GM03348 (cell line): ENCODE results near the gene CIB2.
A peak's percentile ranks its signal among the peaks of the same experiment; 100 is the strongest.
"Not testable (repeated sequence)": the region's sequence is repeated elsewhere in the genome, so short reads cannot be mapped to it uniquely, and the experiment has no call there.

ENCODE experiments used
- DNase-seq: peaks from one replicate; pipeline ENCODE4 v3.0.0; 2012; ENCODE audit warnings: low spot score

Gene CIB2

GRCh38 chr15:78131295-78132061, at the start of gene CIB2:
TSS of gene CIB2 (minus strand) at chr15:78131445. CDS start at chr15:78131215, 230 bp downstream.
- DNase-seq: peak; percentile 96

GRCh38 chr15:78179906-78180305, 48.7 kb upstream of the CIB2 start:
- no peak for DNase-seq

- no peak for DNase-seq
Measured at GRCh38 chr15:78179286-78179840, 48.1 kb upstream of the CIB2 start.

GRCh38 chr15:78178064-78178463, 46.8 kb upstream of the CIB2 start:
- no peak for DNase-seq

DNA sequence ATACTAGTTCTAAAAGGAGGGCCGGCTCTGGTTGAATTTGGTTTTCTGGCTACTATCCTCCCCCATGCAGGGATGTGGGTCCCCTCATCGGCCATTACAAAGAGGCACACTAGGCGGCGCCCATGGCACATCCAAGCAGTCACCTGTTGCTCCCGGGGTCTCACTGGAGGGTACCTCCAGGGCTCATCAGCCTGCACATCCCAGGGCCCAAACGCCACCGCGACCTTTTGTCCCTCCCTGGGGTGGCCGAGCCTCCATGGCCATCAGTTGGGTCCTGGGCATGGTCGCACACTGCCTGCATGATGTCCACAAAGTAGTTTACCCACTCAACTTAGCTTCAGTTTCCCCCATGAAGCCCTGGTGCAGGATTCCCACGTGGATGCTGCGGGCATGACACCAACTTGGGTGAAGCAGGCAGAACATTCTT, 46.2 kb upstream of the CIB2 start:
- peak; percentile 66 for DNase-seq

DNA sequence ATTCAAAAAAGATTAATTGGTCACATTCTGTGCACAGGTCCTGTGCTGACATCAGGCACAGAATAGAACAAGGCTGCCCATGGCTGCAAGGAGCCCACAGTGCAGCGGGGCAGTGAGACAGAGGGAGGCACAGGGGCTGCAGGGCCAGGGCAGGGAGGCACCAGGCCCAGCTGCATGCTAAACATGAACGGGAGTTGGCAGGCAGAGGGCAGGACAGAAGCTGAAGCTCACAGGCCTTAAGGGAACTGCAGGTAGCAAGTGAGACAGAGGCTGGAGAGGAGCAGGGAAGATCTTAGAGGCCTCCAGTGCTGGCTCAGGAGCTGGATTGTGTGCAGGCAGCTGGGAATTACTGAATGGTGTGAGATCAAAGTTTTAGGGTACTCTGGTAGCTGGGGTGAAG, 44.1 kb upstream of the CIB2 start:
- no peak for DNase-seq

- DNase-seq: no peak
Measured at GRCh38 chr15:78174401-78174800, 43.2 kb upstream of the CIB2 start.

- DNase-seq: no peak
Measured at GRCh38 chr15:78171864-78172472, 40.7 kb upstream of the CIB2 start.

GRCh38 chr15:78170848-78171773, 39.9 kb upstream of the CIB2 start:
- no peak for DNase-seq

DNA sequence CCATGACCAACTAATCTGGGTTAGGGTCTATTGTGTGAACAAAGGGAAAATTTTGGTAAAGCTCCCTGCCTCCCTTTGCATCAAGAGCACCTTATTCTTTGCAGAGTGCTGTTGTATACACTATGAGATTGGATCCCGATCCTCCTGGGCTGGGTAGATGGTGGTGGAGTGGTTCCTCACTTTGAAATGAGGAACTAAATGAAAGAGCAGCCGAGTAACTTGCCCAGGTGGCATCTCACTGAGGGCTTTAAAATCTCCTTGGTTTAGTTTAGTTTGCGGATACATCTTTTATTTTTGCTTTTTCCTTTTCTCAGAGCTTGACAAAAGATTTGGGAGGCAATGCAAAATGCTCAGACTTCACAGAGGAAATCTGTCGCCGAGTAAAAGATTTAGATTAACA, 37.4 kb upstream of the CIB2 start:
- DNase-seq: no peak

DNA sequence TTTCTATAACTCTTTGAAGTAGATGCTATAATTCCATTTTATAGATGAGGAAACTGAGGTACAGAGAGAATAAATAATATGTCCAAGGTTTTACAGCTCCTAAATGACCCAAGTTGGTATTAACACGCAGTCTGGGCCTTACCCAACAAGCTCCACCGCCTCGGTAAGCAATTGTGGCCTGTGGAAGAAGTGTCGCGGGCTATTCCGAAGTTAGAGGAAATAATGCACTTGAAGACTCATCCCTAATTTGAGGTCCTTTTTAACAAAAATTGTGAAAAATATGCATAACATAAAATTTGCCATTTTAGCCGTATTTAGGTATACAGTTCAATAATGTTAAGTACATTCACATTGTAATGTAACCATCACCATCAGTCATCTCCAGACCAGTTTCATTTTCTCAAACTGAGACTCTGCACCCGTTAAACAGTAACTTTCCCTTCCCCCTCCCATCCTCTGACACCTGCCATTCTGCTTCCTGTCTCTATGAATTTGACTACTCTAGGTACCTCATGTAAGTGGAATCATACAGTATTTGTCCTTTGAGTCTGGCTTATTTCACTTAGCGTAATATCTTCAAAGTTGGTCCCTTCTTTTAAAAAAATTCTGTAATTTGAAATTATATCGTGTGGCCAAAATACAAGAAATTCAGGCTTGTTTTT, 36.1 kb upstream of the CIB2 start:
- DNase-seq: no peak

GRCh38 chr15:78164010-78164409, 32.8 kb upstream of the CIB2 start:
- no peak for DNase-seq

DNA sequence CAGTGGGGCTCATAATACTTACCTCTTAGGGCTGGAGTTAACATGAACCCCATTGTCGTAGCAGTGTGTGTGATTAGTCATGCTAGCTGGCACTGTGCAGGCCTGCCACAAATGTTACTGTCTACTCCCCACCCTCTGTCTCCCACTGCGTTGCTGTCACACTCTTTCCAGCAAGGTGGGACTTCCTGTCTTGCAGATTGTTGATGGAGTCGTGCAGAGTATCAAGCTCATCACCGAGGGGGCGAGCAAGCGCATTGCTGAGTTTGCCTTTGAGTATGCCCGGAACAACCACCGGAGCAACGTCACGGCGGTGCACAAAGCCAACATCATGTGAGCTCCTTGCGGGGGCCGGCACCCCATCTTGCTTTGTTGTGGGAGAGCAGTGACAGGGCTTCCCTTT, 30.8 kb upstream of the CIB2 start:
- DNase-seq: no peak

DNA sequence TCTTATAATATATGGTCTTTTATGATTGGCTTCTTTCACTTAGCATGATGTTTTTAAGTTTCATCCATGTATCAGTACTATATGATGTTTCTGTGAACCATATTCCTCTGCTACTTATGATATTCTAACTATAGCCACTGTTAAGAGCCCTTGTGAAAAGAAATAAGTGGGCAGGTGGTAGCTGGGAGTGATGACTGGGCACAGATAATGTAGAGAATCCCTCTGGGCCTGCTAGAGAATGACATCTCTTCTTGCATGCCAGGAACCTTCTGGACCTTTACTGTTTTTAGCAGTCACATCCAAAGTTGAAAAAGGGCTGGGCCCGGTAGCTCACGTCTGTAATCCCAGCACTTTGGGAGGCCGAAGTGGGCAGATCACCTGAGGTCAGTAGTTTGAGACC, 28.1 kb upstream of the CIB2 start:
- DNase-seq: no peak

- no peak for DNase-seq
Measured at GRCh38 chr15:78157203-78157602, 26.0 kb upstream of the CIB2 start.

DNA sequence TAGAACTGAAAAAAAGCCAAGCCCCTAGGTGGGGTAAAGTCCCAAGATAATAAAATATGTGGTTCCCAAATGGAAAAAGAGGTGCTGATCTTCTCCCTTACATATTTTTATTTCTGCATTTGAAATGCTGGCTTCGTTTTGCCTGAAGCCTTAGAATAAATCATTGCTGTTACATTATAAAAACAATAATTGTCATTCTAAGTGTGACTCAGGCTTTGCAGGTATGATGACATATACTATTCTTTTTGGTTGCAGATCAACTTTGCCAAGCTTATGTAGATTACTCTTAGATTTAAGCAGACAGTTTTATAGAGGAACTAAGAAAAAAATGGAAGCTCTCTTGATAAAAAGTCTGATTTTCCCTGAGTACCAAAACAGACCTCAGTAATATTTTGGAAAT, 25.4 kb upstream of the CIB2 start:
- no peak for DNase-seq

DNA sequence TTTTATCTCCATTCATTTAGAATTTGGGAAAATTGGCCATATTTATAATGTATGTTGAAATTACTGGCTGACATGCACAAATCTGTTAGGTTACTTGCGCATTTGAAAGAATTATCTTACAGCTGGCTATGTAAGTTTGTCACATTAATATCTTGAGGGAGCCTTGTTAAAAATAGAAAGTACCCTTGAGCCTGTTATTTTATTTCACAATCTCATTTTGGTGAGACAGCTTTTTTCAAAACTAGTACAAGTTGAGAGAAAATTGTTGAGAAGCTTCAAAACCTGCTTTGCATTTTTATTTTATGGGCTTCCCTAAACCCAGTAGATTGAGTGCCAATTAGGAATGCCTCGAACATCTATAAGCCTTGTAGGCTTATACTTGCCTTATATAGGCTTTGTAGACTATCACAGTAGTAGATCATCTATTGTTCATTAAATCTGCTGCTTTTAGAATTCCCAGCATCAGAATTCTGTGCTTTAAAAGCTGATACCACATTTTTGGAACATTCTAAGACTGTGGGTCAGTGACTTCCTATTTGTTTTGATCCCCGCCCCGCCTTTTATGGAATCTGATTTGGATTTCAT, 24.2 kb upstream of the CIB2 start:
- DNase-seq: no peak

- no peak for DNase-seq
Measured at GRCh38 chr15:78154955-78155354, 23.7 kb upstream of the CIB2 start.

DNA sequence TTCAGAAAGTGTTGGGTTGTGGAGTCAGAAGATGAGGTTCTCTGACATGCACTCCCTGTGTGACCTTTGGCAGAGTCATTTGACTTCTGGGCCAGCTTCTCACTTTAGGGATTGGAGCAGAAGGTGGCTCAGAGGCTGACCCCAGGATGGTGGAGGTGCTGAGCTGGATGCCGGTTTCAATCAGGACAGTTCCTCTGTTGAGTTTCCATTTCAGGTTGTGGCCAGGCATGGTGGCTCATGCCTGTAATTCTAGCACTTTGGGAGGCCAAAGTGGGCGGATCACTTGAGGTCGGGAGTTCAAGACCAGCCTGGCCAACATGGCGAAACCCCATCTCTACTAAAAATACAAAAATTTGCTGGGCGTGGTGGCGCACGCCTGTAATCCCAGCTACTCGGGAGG, 19.8 kb upstream of the CIB2 start:
- not testable (repeated sequence) for DNase-seq

- no peak for DNase-seq
Measured at GRCh38 chr15:78149805-78150751, 18.8 kb upstream of the CIB2 start.
